HTERT RPE-1 (cell line): ENCODE results near the gene GPR152.

ENCODE experiments used
- in situ Hi-C: fragments of 300-500 bp; cut with MboI; formaldehyde crosslinking; loops from 4 replicates; pipeline ENCODE4 v1.14.3; 2020; ENCODE audit warnings: low sequenced_read_pairs

The GPR152 gene

DNA sequence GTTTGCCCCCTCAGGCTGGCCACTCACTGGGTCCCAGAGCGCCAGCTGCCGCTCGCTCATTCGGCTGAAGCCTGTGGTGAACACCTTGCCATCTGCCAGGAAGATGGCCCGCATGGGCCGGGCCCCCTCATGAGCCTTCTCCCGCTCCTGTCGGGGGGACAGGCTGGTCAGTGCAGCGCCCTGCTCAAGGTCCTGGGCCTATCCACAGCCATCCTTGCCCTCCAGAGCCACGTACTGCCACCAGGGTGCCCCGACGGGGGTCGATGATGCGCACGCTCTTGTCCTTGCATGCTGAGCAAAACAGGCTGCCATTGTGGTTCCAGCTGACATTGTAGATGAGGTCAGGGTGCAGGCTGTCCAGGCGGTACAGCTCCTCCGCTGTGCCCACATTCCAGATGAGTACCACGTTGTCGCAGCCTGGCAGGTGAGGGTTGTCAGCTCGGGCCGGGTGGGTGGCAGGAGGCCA, 11.4 kb downstream of the GPR152 start:
- in situ Hi-C loops, result no loop called here

GRCh38 chr11:67440229-67441097, 12.1 kb downstream of the GPR152 start:
- in situ Hi-C loops, result no loop called here

DNA sequence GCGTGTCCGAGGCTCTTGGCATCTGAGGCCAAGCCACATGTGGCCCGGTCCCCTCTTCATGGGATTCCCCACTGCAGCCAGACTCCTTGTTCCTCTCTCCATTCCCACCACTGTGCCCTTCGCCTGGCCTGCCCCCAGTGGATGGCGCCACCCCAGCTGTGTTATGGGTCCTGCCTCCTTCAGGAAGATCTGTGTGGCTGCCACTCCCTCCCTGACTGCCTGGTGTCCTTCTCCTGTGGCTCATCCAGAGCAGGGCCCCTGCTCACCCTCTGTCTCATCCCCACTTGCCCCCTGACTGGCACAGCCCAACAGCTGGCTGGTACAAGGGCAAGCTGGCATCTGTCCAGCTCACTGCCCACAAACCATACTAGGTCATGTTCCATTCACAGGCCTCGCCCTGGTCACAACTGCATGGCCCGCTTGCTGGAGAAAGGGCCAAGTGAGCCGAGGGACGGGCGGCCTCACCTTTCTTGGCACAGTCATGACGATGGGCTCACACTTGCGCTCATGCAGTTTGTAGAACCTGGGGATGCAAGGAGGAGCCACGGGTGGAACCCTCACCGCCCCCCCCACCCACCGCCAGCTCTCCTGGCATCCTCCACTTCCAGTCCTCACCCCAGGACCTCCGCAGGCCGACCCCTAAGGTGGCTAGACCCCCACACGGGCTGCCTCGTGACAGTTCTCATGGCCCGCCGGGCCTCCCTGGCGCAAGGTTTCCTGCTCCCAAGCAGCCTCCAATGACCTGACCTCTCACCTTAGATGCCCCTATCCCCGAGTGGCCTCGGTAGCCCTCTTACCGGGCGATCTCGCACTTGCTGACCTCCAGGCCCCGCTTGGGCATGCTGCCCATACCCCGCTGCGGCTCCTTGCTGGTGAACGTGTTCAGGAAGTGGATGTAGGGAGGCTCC, 13.0 kb downstream of the GPR152 start:
- in situ Hi-C loops, result no loop called here

- in situ Hi-C loops, result no loop called here
Measured at GRCh38 chr11:67438158-67438902, 14.2 kb downstream of the GPR152 start.

GRCh38 chr11:67437809-67438157, 14.7 kb downstream of the GPR152 start:
- in situ Hi-C loops, result no loop called here

- in situ Hi-C loops, result no loop called here
Measured at GRCh38 chr11:67437082-67437808, 15.3 kb downstream of the GPR152 start, which contains the start of gene PTPRCAP. Gene PTPRCAP, minus strand, starts transcription at chr11:67437682. Its CDS starts 63 bp downstream, at chr11:67437619.

DNA sequence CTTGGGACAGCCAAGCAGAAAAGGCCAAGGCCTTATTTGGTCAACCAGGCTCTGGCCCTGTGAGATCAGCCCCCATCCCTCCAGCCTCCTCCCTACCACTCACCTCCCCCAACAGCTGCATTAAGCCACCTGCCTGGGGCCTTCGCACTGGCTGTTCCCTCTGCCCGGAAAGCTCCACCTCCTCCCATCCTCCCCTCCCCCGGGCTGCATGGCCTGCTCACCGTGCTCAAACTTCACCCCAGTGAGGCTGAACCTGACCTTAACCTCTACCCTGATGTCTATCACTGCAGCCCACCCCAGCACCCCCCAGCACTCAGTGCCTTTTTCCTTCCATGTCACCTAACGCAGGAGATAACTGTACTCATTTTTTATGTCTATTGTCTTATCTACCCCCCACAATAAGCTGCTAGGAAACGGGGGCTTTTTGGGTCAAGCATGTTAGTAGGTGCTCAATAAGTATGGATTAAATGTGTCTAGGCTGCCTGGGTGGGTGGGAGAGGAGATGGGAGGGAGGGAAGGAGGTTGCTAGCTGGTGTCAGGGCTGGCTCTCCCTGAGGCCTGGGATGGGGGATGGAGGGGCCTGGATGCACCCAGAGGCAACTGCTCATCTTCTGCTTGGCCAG, 16.0 kb downstream of the GPR152 start:
- in situ Hi-C loops, result no loop called here

GRCh38 chr11:67435727-67436458, 16.6 kb downstream of the GPR152 start:
- in situ Hi-C loops, result no loop called here

DNA sequence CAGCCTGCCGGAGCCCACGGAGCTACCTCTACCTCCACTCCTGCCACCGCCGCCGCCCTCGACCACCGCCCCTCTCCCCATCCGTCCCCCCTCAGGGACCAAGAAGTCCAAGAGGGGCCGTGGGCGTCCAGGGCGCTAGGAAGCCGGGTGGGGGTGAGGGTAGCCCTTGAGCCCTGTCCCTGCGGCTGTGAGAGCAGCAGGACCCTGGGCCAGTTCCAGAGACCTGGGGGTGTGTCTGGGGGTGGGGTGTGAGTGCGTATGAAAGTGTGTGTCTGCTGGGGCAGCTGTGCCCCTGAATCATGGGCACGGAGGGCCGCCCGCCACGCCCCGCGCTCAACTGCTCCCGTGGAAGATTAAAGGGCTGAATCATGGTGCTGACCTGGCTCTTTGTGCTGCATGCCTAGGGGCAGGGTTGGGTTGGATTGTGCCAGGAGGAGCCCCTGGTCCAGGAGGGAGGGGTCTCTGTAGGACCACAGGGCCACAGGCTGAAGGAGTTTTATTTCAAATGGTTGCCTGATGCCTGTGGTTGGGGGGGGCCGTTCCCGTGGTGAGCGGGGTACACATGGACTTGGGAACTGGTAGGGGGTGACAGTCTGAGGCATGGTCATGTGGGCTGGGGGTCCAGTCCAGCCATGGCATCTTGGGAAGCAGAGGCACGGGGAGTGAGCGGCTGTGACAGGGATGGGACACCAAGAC, 17.4 kb downstream of the GPR152 start:
- in situ Hi-C loops, result no loop called here

DNA sequence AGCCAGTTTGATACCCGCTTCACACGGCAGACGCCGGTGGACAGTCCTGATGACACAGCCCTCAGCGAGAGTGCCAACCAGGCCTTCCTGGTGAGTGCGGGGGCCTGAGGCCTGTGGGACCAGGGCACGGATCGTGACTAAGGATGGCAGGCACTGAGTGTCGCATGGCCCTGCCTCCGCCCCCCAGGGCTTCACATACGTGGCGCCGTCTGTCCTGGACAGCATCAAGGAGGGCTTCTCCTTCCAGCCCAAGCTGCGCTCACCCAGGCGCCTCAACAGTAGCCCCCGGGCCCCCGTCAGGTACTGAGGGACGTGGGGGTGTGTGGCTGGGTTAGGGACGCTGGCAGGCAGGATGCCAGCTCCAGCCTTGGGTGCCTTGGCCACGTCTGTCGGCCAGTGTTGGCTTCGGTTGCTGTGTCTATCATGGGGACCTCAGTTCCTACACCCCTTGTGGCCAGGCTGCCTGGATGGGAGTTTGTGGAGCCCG, 18.1 kb downstream of the GPR152 start:
- in situ Hi-C loops, result no loop called here

- in situ Hi-C loops, result no loop called here
Measured at GRCh38 chr11:67433536-67434394, 18.8 kb downstream of the GPR152 start.

DNA sequence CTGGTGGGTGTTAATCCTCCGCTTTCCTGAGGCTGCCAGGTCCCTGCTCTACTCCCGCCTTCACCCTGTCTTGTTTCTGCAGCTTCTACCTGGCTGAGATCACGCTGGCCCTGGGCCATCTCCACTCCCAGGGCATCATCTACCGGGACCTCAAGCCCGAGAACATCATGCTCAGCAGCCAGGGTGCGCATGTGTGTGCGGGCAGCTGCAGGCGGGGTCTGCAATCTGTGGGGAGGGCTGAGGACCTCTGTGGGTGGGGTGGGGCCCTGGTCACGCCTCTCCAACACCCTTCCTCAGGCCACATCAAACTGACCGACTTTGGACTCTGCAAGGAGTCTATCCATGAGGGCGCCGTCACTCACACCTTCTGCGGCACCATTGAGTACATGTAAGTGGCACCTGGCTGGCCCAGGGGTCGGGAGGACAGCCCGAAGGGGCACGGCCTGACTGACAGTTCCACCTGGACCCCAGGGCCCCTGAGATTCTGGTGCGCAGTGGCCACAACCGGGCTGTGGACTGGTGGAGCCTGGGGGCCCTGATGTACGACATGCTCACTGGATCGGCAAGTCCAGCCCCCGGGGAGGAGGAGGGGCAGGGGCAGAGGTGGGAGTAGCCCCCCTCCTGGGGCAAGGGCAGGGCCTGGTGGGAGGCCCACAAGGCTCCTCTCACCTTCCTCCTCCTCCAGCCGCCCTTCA, 19.7 kb downstream of the GPR152 start:
- in situ Hi-C loops, result no loop called here

GRCh38 chr11:67431346-67432249, 20.9 kb downstream of the GPR152 start:
- in situ Hi-C loops, result no loop called here

GRCh38 chr11:67429722-67430121, 22.8 kb downstream of the GPR152 start:
- in situ Hi-C loops, result no loop called here

DNA sequence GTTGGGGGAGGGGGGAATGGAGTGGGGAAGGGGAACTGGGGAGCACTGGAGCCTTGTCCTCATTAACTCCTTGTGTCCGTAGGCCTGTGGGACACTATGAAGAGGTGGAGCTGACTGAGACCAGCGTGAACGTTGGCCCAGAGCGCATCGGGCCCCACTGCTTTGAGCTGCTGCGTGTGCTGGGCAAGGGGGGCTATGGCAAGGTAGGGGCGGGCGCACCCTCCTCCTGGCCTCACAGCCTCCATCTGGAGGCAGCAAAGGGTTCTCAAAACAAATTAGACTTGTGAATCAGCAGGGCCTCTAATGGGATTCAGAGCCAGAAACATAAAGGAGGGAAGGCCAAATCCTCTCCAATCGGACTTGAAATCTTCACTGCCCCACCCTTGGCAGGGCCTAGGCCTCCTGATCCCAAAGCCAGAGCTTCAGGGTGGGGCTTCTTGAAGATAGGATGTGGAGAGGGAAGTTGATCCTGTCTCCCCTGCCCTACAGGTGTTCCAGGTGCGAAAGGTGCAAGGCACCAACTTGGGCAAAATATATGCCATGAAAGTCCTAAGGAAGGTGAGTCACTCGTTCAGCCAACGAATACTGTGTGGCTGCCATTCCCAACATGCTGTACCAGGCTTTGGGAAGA, 23.4 kb downstream of the GPR152 start:
- in situ Hi-C loops, result no loop called here
